Activated CD8-positive, alpha-beta T cell treated with anti-CD3 and anti-CD28 coated beads, Interleukin-2, amount 10 ng/mL, durations not matched to agents 7 days and 5 days (primary cell): ENCODE measurements around the gene ZMPSTE24. TPM values are rescaled to one million over a fixed set of nuclear protein-coding genes. Genes with fewer than 3 reads are reported as not detected.

ENCODE experiments used
- ATAC-seq: fragments of 150-1000 bp; cut with Tn5 transposase; one replicate; pipeline ENCODE4 v1.10.0; 2021; ENCODE audit warnings: moderate library complexity
- CTCF ChIA-PET: fragments of 350-600 bp; sonication (Branson Sonifier 250); formaldehyde crosslinking; loops from one replicate; lab custom pipeline; 2021; ENCODE audit warnings: antibody characterized with exemption; lab: Charles Lee
- POLR2A ChIA-PET: fragments of 350-600 bp; sonication (Branson Sonifier 250); formaldehyde crosslinking; loops from one replicate; lab custom pipeline; 2021; ENCODE audit warnings: antibody characterized with exemption; lab: Charles Lee
- DNase-seq: peaks from one replicate; pipeline ENCODE4 v3.0.0-alpha.2; 2020
- H3K27ac Mint-ChIP-seq: one replicate; pipeline ENCODE4 v1.8.0; 2021; ENCODE audit warnings: mild to moderate bottlenecking, mixed read lengths
- H3K27me3 Mint-ChIP-seq: one replicate; pipeline ENCODE4 v1.8.0; 2021; ENCODE audit warnings: low read depth, mixed read lengths
- H3K36me3 Mint-ChIP-seq: one replicate; pipeline ENCODE4 v1.8.0; 2021; ENCODE audit warnings: low read depth, mixed read lengths
- H3K4me1 Mint-ChIP-seq: one replicate; pipeline ENCODE4 v1.8.0; 2021; ENCODE audit warnings: low read depth, mixed read lengths
- H3K4me3 Mint-ChIP-seq: one replicate; pipeline ENCODE4 v1.8.0; 2021; ENCODE audit warnings: mild to moderate bottlenecking, mixed read lengths
- H3K9me3 Mint-ChIP-seq: one replicate; pipeline ENCODE4 v1.8.0; 2022; ENCODE audit warnings: mixed read lengths; ENCODE audit not compliant: insufficient read depth
- total RNA-seq, 2 experiments: library from RNA; stranded (reverse); gene quantifications; one replicate each; pipeline ENCODE4 v1.2.3, GENCODE V29; 2021

The ZMPSTE24 gene
- total RNA-seq, 2 experiments from 2014 or later, result 28.9 to 29.8 TPM

GRCh38 chr1:40274331-40274730 lies 16.3 kb downstream of the ZMPSTE24 start:
- POLR2A ChIA-PET, result interaction anchor here (1.5 kb wide), 1 partner anchor 17 kb away, joined by 5 read pairs; the partner anchor contains the start of gene ZMPSTE24
- CTCF ChIA-PET, result interaction anchor here (0.8 to 1.9 kb wide), 4 partner anchors 41 to 130 kb away, joined by 3 to 9 read pairs (median 6); no protein-coding TSS in a partner anchor
- Mint-ChIP-seq H3K36me3 (peaks cover 48% of the 10 kb centered on the region), H3K27me3 (no peaks in the 10 kb centered on the region), H3K4me3 (no peak overlapping the region), H3K27ac (no peak overlapping the region), H3K9me3 (no peaks in the 10 kb centered on the region), H3K4me1 (no peaks in the 10 kb centered on the region)
- no peak for ATAC-seq
- DNase-seq, result no peak

GRCh38 chr1:40276122-40276521 lies 18.1 kb downstream of the ZMPSTE24 start:
- peaks cover 37% of the 10 kb centered on the region for H3K36me3 Mint-ChIP-seq
- H3K27ac Mint-ChIP-seq, result no peak overlapping the region
- CTCF ChIA-PET, result no interaction called here
- no peaks in the 10 kb centered on the region for H3K9me3 Mint-ChIP-seq
- no peaks in the 10 kb centered on the region for H3K4me1 Mint-ChIP-seq
- no peak overlapping the region for H3K4me3 Mint-ChIP-seq
- H3K27me3 Mint-ChIP-seq, result no peaks in the 10 kb centered on the region
- ATAC-seq (no peak), DNase-seq (no peak)
- POLR2A ChIA-PET, result no interaction called here

- Mint-ChIP-seq H3K36me3 (peaks cover 15% of the 10 kb centered on the region), H3K27ac (no peak overlapping the region), H3K4me1 (peaks cover 3% of the 10 kb centered on the region), H3K27me3 (no peaks in the 10 kb centered on the region), H3K4me3 (no peak overlapping the region), H3K9me3 (no peaks in the 10 kb centered on the region)
- ChIA-PET POLR2A (no interaction called here), CTCF (interaction anchor here (0.6 to 3.8 kb wide), 12 partner anchors 10 to 195 kb away, joined by 3 to 19 read pairs (median 4); partner anchors contain the start of gene COL9A2)
- no peak for ATAC-seq
- no peak for DNase-seq
Measured at GRCh38 chr1:40281853-40282252, 23.8 kb downstream of the ZMPSTE24 start.

- ChIA-PET POLR2A (no interaction called here), CTCF (interaction anchor here (1.1 to 6.3 kb wide), 8 partner anchors 10 to 147 kb away, joined by 3 to 29 read pairs (median 6); no protein-coding TSS in a partner anchor)
- Mint-ChIP-seq H3K27me3 (no peaks in the 10 kb centered on the region), H3K36me3 (peaks cover 48% of the 10 kb centered on the region), H3K9me3 (no peaks in the 10 kb centered on the region), H3K27ac (no peak overlapping the region), H3K4me3 (no peak overlapping the region), H3K4me1 (peaks cover 6% of the 10 kb centered on the region)
- ATAC-seq, result no peak
- DNase-seq, result no peak
Measured at GRCh38 chr1:40291293-40291692, 33.3 kb downstream of the ZMPSTE24 start.

- no peaks in the 10 kb centered on the region for H3K27me3 Mint-ChIP-seq
- POLR2A ChIA-PET, result no interaction called here
Measured at GRCh38 chr1:40299366-40300248, 41.6 kb downstream of the ZMPSTE24 start.

DNA sequence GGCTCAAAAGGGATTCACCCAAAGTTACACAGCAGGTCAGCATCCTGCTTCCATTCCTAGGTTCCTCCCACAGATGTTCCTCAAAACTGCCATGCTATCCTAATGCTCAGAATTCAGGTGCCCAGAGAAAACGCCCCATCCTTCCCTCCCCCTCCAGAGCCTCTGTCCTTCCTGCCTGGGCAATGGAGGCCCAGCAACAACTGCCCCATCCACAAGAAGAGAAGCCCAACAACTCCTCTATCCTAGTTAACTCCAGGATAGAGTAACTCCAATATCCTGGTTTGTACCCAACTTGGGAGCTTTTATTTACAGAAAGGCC lies 42.2 kb downstream of the ZMPSTE24 start:
- no peaks in the 10 kb centered on the region for H3K36me3 Mint-ChIP-seq
- no peak for DNase-seq
- no peak overlapping the region for H3K27ac Mint-ChIP-seq
- ChIA-PET CTCF (interaction anchor here (1.1 to 2.7 kb wide), 3 partner anchors 15 to 157 kb away, joined by 3 to 10 read pairs (median 4); no protein-coding TSS in a partner anchor), POLR2A (no interaction called here)
- no peaks in the 10 kb centered on the region for H3K4me1 Mint-ChIP-seq
- H3K9me3 Mint-ChIP-seq, result no peaks in the 10 kb centered on the region
- H3K27me3 Mint-ChIP-seq, result no peaks in the 10 kb centered on the region
- ATAC-seq, result no peak
- no peak overlapping the region for H3K4me3 Mint-ChIP-seq

More at GRCh38 chr1:40299366-40300248, 41.6 kb downstream of the ZMPSTE24 start:
- H3K4me3 Mint-ChIP-seq, result no peak overlapping the region
- DNase-seq (no peak), ATAC-seq (no peak)
- no peak overlapping the region for H3K27ac Mint-ChIP-seq
- peaks cover 3% of the 10 kb centered on the region for H3K36me3 Mint-ChIP-seq
- no peaks in the 10 kb centered on the region for H3K4me1 Mint-ChIP-seq
- H3K9me3 Mint-ChIP-seq, result no peaks in the 10 kb centered on the region
- CTCF ChIA-PET, result interaction anchor here (1.1 to 2.7 kb wide), 2 partner anchors 15 to 147 kb away, joined by 4 to 10 read pairs; no protein-coding TSS in a partner anchor

GRCh38 chr1:40300651-40301050 lies 42.6 kb downstream of the ZMPSTE24 start:
- DNase-seq, result no peak
- H3K27me3 Mint-ChIP-seq, result no peaks in the 10 kb centered on the region
- ChIA-PET CTCF (interaction anchor here (1.1 to 2.7 kb wide), 2 partner anchors 14 to 157 kb away, joined by 3 to 10 read pairs; no protein-coding TSS in a partner anchor), POLR2A (no interaction called here)
- no peak overlapping the region for H3K4me3 Mint-ChIP-seq
- H3K36me3 Mint-ChIP-seq, result no peaks in the 10 kb centered on the region
- H3K27ac Mint-ChIP-seq, result no peak overlapping the region
- H3K9me3 Mint-ChIP-seq, result no peaks in the 10 kb centered on the region
- no peaks in the 10 kb centered on the region for H3K4me1 Mint-ChIP-seq
- no peak for ATAC-seq

DNA sequence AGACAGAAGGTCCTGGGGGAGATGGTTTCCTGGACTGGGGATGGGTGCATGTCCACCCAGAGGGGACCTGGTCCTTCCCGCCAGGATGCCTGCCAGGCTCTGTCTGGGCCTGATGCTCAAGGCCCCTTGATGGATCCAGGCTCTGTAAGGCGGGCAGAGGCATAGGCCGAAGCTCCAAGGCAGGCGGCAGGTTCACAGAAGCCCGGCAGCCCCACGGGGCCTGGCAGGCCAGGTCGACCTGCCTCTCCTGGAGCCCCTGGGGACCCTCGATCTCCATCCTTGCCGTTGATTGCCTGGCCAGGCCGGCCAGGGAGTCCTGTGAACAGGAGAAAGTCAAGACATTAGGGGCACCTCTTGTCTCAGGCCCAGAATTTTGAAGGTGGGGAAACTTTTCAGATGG lies 43.0 kb downstream of the ZMPSTE24 start:
- no peaks in the 10 kb centered on the region for H3K9me3 Mint-ChIP-seq
- no peak overlapping the region for H3K27ac Mint-ChIP-seq
- ChIA-PET CTCF (interaction anchor here (1.1 to 2.7 kb wide), 2 partner anchors 14 to 157 kb away, joined by 3 to 10 read pairs; no protein-coding TSS in a partner anchor), POLR2A (no interaction called here)
- no peaks in the 10 kb centered on the region for H3K36me3 Mint-ChIP-seq
- H3K4me3 Mint-ChIP-seq, result no peak overlapping the region
- ATAC-seq, result no peak
- H3K27me3 Mint-ChIP-seq, result no peaks in the 10 kb centered on the region
- no peak for DNase-seq
- no peaks in the 10 kb centered on the region for H3K4me1 Mint-ChIP-seq

DNA sequence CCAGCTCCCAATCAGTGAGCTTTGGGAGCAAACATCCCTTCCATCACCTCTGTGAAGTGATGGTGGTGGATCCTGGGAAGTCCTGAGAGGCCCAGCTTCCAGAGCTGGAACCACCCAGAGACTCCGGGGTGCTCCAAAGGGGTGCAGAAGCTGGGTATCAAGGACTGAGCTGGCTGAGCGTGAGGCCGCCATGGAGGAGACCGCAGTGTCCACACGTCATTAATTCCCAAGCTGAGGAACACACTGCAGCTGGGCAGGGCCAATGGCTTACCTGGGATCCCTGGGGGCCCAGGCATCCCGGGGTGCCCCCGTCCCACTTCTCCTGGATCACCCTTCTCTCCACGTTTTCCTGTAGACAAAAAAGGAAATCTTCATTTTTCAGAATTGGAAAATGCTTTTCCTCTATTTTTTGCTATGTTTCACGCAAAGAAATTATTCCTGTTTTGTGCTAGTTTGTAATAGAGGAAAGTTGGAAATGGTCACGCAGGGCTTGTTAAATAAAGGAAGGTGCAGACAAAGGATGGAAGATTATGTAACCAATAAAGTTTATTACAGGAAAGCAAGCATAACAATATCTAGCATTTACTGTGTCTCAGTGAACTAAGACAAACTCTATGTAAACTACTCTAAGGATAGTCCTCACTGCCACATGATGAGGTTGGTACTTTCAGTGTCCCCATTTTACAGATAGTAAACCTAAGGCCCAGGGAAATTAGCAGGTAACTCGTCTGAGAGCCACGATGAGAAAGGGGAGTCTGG lies 43.7 kb downstream of the ZMPSTE24 start:
- no peaks in the 10 kb centered on the region for H3K9me3 Mint-ChIP-seq
- no peak overlapping the region for H3K27ac Mint-ChIP-seq
- DNase-seq, result no peak
- ChIA-PET CTCF (interaction anchor here (1.1 to 2.7 kb wide), 2 partner anchors 13 to 158 kb away, joined by 3 to 10 read pairs; no protein-coding TSS in a partner anchor), POLR2A (no interaction called here)
- ATAC-seq, result no peak
- H3K27me3 Mint-ChIP-seq, result no peaks in the 10 kb centered on the region
- H3K4me1 Mint-ChIP-seq, result no peaks in the 10 kb centered on the region
- H3K36me3 Mint-ChIP-seq, result no peaks in the 10 kb centered on the region
- H3K4me3 Mint-ChIP-seq, result no peak overlapping the region

GRCh38 chr1:40302475-40302874 lies 44.4 kb downstream of the ZMPSTE24 start:
- ChIA-PET CTCF (no interaction called here), POLR2A (no interaction called here)
- Mint-ChIP-seq H3K9me3 (no peaks in the 10 kb centered on the region), H3K27me3 (no peaks in the 10 kb centered on the region), H3K27ac (no peak overlapping the region), H3K36me3 (no peaks in the 10 kb centered on the region), H3K4me3 (no peak overlapping the region), H3K4me1 (no peaks in the 10 kb centered on the region)
- DNase-seq (no peak), ATAC-seq (no peak)

- DNase-seq (no peak), ATAC-seq (no peak)
- no peak overlapping the region for H3K4me3 Mint-ChIP-seq
- no peaks in the 10 kb centered on the region for H3K9me3 Mint-ChIP-seq
- no peak overlapping the region for H3K27ac Mint-ChIP-seq
- H3K36me3 Mint-ChIP-seq, result no peaks in the 10 kb centered on the region
- no peaks in the 10 kb centered on the region for H3K27me3 Mint-ChIP-seq
- ChIA-PET POLR2A (no interaction called here), CTCF (interaction anchor here (4.4 kb wide), 1 partner anchor 12 kb away, joined by 19 read pairs; no protein-coding TSS in a partner anchor)
- H3K4me1 Mint-ChIP-seq, result no peaks in the 10 kb centered on the region
Measured at GRCh38 chr1:40303051-40303771, 45.2 kb downstream of the ZMPSTE24 start.
